ENCODE data around the gene IRF2BPL. TPM values are rescaled to one million over a fixed set of nuclear protein-coding genes. Genes with fewer than 3 reads are reported as not detected.

IRF2BPL gene
- total RNA-seq, 1 experiment from 2014 or later: 74.6 TPM

DNA sequence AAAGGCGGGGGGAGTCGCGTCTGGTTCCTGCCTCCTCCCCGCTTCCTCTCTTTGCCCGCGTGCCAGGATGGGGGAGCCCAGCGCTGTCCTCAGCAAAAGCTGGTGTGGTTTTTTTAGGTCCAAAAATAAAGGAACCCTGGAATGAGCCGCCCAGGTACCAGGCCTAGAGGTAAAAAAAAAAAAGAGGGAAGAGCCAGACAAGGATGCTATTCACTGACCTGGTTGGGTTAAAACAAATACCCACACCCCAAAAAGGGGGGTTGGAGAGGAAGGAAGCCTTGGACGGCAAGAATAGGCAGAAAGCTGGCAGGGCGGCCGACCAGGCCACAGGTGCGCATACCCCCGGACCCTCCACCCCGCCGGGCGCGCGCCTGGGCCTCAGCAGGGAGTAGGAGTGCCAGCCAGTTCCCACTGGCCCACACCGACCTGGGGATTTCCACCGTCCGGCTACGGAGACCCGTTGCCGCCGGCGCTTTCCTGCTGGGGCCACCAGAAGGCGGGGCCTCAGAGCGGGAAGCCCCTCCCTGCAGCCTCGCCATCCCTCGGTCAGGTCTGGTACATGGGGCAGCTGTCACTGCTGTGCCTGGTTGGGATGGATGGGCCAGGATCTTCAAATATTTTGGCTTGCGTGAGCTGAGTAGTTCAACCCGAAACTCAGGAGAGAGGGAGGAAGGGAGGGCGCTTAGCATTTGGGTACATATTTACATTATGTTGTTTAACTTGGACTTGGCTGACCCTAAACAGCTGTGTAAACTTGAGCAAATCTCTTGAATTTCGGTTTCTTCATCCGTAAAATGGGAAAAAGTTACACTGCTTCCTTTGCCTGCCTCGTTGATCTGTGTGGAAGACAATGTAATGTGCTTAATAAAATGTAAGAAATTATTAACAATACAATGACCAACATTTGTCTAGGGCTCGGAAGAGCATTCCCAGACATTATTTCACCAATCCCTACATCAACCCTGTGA lies 5.4 kb upstream of the IRF2BPL start:
- Histone ChIP-seq H3K9ac (ENCODE audit: low read length) (peak overlapping the region; percentile 72), H3K4me2 (ENCODE audit: low read length) (peak overlapping the region; percentile 84), H3K79me2 (ENCODE audit: insufficient read depth, low read length) (no peaks in the 10 kb centered on the region), H3K9me3 (ENCODE audit: control insufficient read depth in 1 of 2, insufficient read depth in 1 of 2, low read depth in 1 of 2, low read length in 2 of 2) (no peaks in the 10 kb centered on the region), H3K4me1 (ENCODE audit: control insufficient read depth in 1 of 2, insufficient read depth in 2 of 2, low read length in 2 of 2) (peaks cover 58 to 67% of the 10 kb centered on the region in 2 experiments), H3K4me3 (replicated peaks in 1 of 2; ENCODE audit: low read depth in 1 of 2, low read length in 2 of 2) (peak overlapping the region; percentile 56 to 66), H3K9me2 (ENCODE audit: insufficient read depth) (no peaks in the 10 kb centered on the region), H4K20me1 (ENCODE audit: insufficient read depth) (no peaks in the 10 kb centered on the region), H3K27ac (ENCODE audit: low read depth, low read length) (peak overlapping the region; percentile 95), H3K36me3 (ENCODE audit: control insufficient read depth in 1 of 2, insufficient read depth in 2 of 2, low read length in 2 of 2) (no peaks in the 10 kb centered on the region), H3K27me3 (ENCODE audit: insufficient read depth, low read length) (no peaks in the 10 kb centered on the region), H2AFZ (ENCODE audit: low read depth, low read length, poor library complexity, severe bottlenecking) (no peak overlapping the region)
- CTCF ChIA-PET: interaction anchor here (1.2 kb wide), 1 partner anchor 115 kb away, joined by 4 read pairs; no protein-coding TSS in a partner anchor
- DNase-seq (ENCODE audit: low read depth, low spot score) (no peak), ATAC-seq (peak; percentile 85)
- BruUV-seq (replicated peaks): TSS peak; percentile 86
- TF ChIP-seq TCF7L2 (IDR thresholded peaks at IDR 0.05; ENCODE audit: borderline replicate concordance, extremely low read depth, insufficient read depth, insufficient read length): peak; percentile 31
- TF ChIP-seq SP1 (IDR thresholded peaks at IDR 0.05; ENCODE audit: low read depth): no peak
- TF ChIP-seq POLR2AphosphoS5 (IDR thresholded peaks at IDR 0.05; ENCODE audit: low read depth, low read length): peak; percentile 69
- peak; percentile 20; the same call in 1 of the 2 replicates for TF ChIP-seq ZFX (IDR thresholded peaks at IDR 0.05)
- TF ChIP-seq CEBPB (IDR thresholded peaks at IDR 0.05; ENCODE audit: low read depth): no peak
- TF ChIP-seq, protein P1, sequence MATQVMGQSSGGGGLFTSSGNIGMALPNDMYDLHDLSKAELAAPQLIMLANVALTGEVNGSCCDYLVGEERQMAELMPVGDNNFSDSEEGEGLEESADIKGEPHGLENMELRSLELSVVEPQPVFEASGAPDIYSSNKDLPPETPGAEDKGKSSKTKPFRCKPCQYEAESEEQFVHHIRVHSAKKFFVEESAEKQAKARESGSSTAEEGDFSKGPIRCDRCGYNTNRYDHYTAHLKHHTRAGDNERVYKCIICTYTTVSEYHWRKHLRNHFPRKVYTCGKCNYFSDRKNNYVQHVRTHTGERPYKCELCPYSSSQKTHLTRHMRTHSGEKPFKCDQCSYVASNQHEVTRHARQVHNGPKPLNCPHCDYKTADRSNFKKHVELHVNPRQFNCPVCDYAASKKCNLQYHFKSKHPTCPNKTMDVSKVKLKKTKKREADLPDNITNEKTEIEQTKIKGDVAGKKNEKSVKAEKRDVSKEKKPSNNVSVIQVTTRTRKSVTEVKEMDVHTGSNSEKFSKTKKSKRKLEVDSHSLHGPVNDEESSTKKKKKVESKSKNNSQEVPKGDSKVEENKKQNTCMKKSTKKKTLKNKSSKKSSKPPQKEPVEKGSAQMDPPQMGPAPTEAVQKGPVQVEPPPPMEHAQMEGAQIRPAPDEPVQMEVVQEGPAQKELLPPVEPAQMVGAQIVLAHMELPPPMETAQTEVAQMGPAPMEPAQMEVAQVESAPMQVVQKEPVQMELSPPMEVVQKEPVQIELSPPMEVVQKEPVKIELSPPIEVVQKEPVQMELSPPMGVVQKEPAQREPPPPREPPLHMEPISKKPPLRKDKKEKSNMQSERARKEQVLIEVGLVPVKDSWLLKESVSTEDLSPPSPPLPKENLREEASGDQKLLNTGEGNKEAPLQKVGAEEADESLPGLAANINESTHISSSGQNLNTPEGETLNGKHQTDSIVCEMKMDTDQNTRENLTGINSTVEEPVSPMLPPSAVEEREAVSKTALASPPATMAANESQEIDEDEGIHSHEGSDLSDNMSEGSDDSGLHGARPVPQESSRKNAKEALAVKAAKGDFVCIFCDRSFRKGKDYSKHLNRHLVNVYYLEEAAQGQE (IDR thresholded peaks at IDR 0.05; ENCODE audit: low read depth): no peak
- no peak for TF ChIP-seq FOSL1 (IDR thresholded peaks at IDR 0.05; ENCODE audit: low read depth)
- no peak for TF ChIP-seq SIN3A (IDR thresholded peaks at IDR 0.05; ENCODE audit: low read depth)
- TF ChIP-seq, protein P2, sequence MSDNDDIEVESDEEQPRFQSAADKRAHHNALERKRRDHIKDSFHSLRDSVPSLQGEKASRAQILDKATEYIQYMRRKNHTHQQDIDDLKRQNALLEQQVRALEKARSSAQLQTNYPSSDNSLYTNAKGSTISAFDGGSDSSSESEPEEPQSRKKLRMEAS (IDR thresholded peaks at IDR 0.05): no peak
- TF ChIP-seq POLR2A (IDR thresholded peaks at IDR 0.05; ENCODE audit: borderline replicate concordance, extremely low read depth, insufficient read depth, insufficient read length): peak; percentile 65
- no peak for TF ChIP-seq ZNF274 (IDR thresholded peaks at IDR 0.05; ENCODE audit: low read depth, low read length)
- no peak for TF ChIP-seq RAD21 (IDR thresholded peaks at IDR 0.05; ENCODE audit: low read depth)
- no peak for TF ChIP-seq EGR1 (IDR thresholded peaks at IDR 0.05; ENCODE audit: low read depth)
- POLR2A ChIA-PET: interaction anchor here (0.7 to 1.5 kb wide), 3 partner anchors 11 to 147 kb away, joined by 3 to 4 read pairs (median 4); partner anchors contain the start of gene TMEM63C
- intact Hi-C loops (cut with micrococcal nuclease): no loop called here
- RAD21 ChIA-PET (ENCODE audit: low non-redundant PET in 1 of 2, low total read pairs in 2 of 2, uncharacterized antibody in 2 of 2, unreplicated experiment in 2 of 2): no interaction called here
